SK-N-MC (cell line): ENCODE results near the gene MKRN1.

Experiments
- EZH2 ChIP-seq: fragments of 200-600 bp; sonication (generic); IDR thresholded peaks from one replicate; pipeline ENCODE4 v1.6.1; 2017; ENCODE audit warnings: antibody characterized with exemption
- POLR2AphosphoS5 ChIP-seq: IDR thresholded peaks from 2 replicates; pipeline ENCODE4 v1.6.1; 2012; ENCODE audit warnings: mild to moderate bottlenecking, low read depth, low read length, borderline replicate concordance

GRCh38 chr7:140404565-140405065 lies 74.7 kb downstream of the MKRN1 start:
- TF ChIP-seq EZH2 (no peak), POLR2AphosphoS5 (no peak)
